SKM-1 (cell line): ENCODE results near the gene MAP4K1.
"Not testable (repeated sequence)": the region's sequence is repeated elsewhere in the genome, so short reads cannot be mapped to it uniquely, and the experiment has no call there.

ENCODE experiments used
- DNase-seq: peaks from one replicate; lab custom pipeline; 2025; ENCODE audit not compliant: unreplicated experiment; lab: John Stamatoyannopoulos, UW

Gene MAP4K1

GRCh38 chr19:38653028-38653571 lies 35.3 kb upstream of the MAP4K1 start:
- no peak for DNase-seq

GRCh38 chr19:38650911-38651584 lies 33.3 kb upstream of the MAP4K1 start:
- peak; percentile 45 for DNase-seq

- no peak for DNase-seq
Observed at GRCh38 chr19:38650172-38650775, 32.5 kb upstream of the MAP4K1 start.

- no peak for DNase-seq
Observed at GRCh38 chr19:38649305-38650171, 31.8 kb upstream of the MAP4K1 start.

- no peak for DNase-seq
Observed at GRCh38 chr19:38648769-38649304, 31.1 kb upstream of the MAP4K1 start.

- DNase-seq, result no peak
Observed at GRCh38 chr19:38647966-38648768, 30.4 kb upstream of the MAP4K1 start.

- DNase-seq, result peak; percentile 85
Observed at GRCh38 chr19:38647368-38647965, 29.7 kb upstream of the MAP4K1 start, which contains the start of gene ACTN4. ACTN4 (plus strand) TSS chr19:38647649; CDS start chr19:38647746, 97 bp downstream.

- DNase-seq, result no peak
Observed at GRCh38 chr19:38644719-38645118, 27.0 kb upstream of the MAP4K1 start.

- no peak for DNase-seq
Observed at GRCh38 chr19:38642176-38642575, 24.4 kb upstream of the MAP4K1 start.

GRCh38 chr19:38640368-38640767 lies 22.6 kb upstream of the MAP4K1 start:
- DNase-seq, result no peak

GRCh38 chr19:38639679-38640078 lies 21.9 kb upstream of the MAP4K1 start:
- DNase-seq, result no peak

GRCh38 chr19:38638461-38638860 lies 20.7 kb upstream of the MAP4K1 start:
- DNase-seq, result no peak

- no peak for DNase-seq
Observed at GRCh38 chr19:38635483-38636399, 18.0 kb upstream of the MAP4K1 start.

GRCh38 chr19:38634757-38635482 lies 17.2 kb upstream of the MAP4K1 start:
- DNase-seq, result peak; percentile 25

GRCh38 chr19:38632476-38633213 lies 14.9 kb upstream of the MAP4K1 start:
- no peak for DNase-seq

GRCh38 chr19:38631811-38632475 lies 14.2 kb upstream of the MAP4K1 start:
- not testable (repeated sequence) for DNase-seq

GRCh38 chr19:38631301-38631700 lies 13.5 kb upstream of the MAP4K1 start:
- not testable (repeated sequence) for DNase-seq
